22Rv1 (cell line): ENCODE data around the gene MPI.
"Not testable (repeated sequence)": the region's sequence is repeated elsewhere in the genome, so short reads cannot be mapped to it uniquely, and the experiment has no call there.

Experiments used
- H3K27ac ChIP-seq: fragments of 450-650 bp; 2 replicates; pipeline ENCODE4 v1.5.1; 2017
- ZFX ChIP-seq: fragments of 450-650 bp; IDR thresholded peaks from 2 replicates; pipeline ENCODE4 v1.6.1; 2017; ENCODE audit warnings: antibody characterized with exemption, borderline replicate concordance
- TF ChIP-seq, protein P1 (sequence below): fragments of 450-650 bp; IDR thresholded peaks from 2 replicates; pipeline ENCODE4 v1.5.1; 2017; ENCODE audit warnings: mild to moderate bottlenecking

The MPI gene

DNA sequence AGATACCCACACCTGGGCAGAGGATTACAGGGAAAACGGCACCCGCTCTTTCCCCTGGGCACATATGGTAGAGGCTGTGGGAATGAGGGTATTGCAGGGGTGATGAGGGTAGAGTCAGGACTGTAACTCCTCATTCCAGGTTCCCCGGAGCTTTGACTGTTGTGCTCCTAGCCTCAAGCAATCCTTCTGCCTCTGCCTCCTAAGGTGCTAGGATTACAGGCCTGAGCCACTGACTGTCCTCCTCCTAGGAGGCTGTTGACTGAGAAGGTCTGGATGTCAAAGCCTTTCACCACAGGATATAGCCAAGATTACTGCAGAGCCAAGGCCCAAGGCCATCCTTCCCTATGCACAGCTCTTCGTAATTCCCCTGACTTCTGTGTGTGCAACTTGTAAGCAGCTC, 1.1 kb upstream of the MPI start:
- TF ChIP-seq ZFX, result no peak
- TF ChIP-seq, protein P1, sequence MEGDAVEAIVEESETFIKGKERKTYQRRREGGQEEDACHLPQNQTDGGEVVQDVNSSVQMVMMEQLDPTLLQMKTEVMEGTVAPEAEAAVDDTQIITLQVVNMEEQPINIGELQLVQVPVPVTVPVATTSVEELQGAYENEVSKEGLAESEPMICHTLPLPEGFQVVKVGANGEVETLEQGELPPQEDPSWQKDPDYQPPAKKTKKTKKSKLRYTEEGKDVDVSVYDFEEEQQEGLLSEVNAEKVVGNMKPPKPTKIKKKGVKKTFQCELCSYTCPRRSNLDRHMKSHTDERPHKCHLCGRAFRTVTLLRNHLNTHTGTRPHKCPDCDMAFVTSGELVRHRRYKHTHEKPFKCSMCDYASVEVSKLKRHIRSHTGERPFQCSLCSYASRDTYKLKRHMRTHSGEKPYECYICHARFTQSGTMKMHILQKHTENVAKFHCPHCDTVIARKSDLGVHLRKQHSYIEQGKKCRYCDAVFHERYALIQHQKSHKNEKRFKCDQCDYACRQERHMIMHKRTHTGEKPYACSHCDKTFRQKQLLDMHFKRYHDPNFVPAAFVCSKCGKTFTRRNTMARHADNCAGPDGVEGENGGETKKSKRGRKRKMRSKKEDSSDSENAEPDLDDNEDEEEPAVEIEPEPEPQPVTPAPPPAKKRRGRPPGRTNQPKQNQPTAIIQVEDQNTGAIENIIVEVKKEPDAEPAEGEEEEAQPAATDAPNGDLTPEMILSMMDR, result no peak
- peak overlapping the region; percentile 79 for H3K27ac ChIP-seq

GRCh38 chr15:74889390-74889882, 406 bp upstream of the MPI start:
- peak overlapping the region; percentile 79 for H3K27ac ChIP-seq
- TF ChIP-seq ZFX, result no peak
- TF ChIP-seq, protein P1, result no peak

DNA sequence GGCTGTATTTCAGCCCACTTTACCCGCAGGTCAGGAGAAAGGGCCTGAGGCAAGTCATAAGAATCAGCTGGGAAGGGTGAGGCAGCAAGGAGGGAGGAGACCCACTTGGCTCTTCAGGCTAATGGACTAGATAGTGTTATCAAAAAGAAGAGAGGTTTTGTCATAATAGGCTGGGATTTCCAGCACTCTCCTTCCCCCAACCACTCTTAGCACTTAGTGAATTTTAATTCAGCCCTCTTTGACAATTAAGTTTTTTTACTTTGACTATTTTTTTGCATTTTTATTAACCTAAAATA, 771 bp downstream of the MPI start:
- H3K27ac ChIP-seq, result peak overlapping the region; percentile 79
- TF ChIP-seq, protein P1, result no peak
- no peak for TF ChIP-seq ZFX

GRCh38 chr15:74891469-74891868, 1.6 kb downstream of the MPI start:
- peak overlapping the region; percentile 79; the same call in 1 of the 2 replicates for H3K27ac ChIP-seq
- TF ChIP-seq, protein P1, result no peak
- no peak for TF ChIP-seq ZFX

- TF ChIP-seq, protein P1, result no peak
- no peak for TF ChIP-seq ZFX
Observed at GRCh38 chr15:74892313-74892712, 2.5 kb downstream of the MPI start.

GRCh38 chr15:74892931-74893330, 3.1 kb downstream of the MPI start:
- TF ChIP-seq, protein P1, result no peak
- no peak for TF ChIP-seq ZFX
- H3K27ac ChIP-seq, result no peak overlapping the region; the same call in 1 of the 2 replicates

More at GRCh38 chr15:74892313-74892712, 2.5 kb downstream of the MPI start:
- no peak overlapping the region; the same call in 1 of the 2 replicates for H3K27ac ChIP-seq

DNA sequence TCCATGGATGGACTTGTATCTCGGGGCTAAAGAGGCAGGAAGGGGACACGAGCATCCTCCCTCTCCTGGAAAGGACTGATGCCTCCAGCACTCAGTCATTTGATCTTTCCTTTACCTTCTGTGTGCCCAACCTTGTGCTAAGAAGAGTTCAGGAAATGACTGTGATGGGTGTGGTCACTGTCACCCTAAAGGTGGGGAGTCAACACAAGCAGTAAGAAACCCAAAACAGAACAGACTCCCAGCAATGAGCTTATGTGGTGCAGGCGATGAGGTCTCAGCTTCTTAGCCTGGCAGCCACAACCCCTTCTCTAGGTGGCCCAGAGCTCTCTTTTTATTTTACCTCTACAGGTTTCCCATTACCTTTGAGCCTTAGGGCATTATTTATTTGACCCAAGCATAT, 3.8 kb downstream of the MPI start:
- no peak overlapping the region for H3K27ac ChIP-seq
- no peak for TF ChIP-seq ZFX
- TF ChIP-seq, protein P1, result no peak

- H3K27ac ChIP-seq, result not testable (repeated sequence)
Observed at GRCh38 chr15:74894383-74894782, 4.5 kb downstream of the MPI start.
